HCT116 (cell line): ENCODE data around the gene NOL3. TPM values are rescaled to one million over a fixed set of nuclear protein-coding genes. Genes with fewer than 3 reads are reported as not detected.

Experiments used
- ATAC-seq: fragments of 200-7000 bp; cut with Tn5 transposase; 2 replicates; pipeline ENCODE4 v1.9.1; 2020; ENCODE audit warnings: mild to moderate bottlenecking, moderate library complexity
- BruUV-seq: library from RNA; stranded (reverse); fragments of 400-500 nt; replicated peaks from 2 replicates; lab custom pipeline; 2021; lab: Mats Ljungman, UMichigan
- CTCF ChIA-PET: fragments of 300-600 bp; sonication (Branson Sonifier 250); formaldehyde crosslinking; loops from one replicate; lab custom pipeline; 2021; ENCODE audit warnings: antibody characterized with exemption; lab: Charles Lee
- POLR2A ChIA-PET: fragments of 300-600, 350-600 bp; sonication (Branson Sonifier 250); formaldehyde crosslinking; loops from one replicate; lab custom pipeline; 2021; ENCODE audit warnings: antibody characterized with exemption; lab: Charles Lee
- RAD21 ChIA-PET, 2 experiments: fragments of 300-600 bp; sonication (Branson Sonifier 250); formaldehyde crosslinking; loops; one replicate each; lab custom pipeline; 2023; ENCODE audit warnings: low total read pairs in 2 of 2; ENCODE audit not compliant: uncharacterized antibody in 2 of 2, unreplicated experiment in 2 of 2, low non-redundant PET in 1 of 2; lab: Charles Lee
- DNase-seq: peaks from one replicate; pipeline ENCODE4 v3.0.0-alpha.2; 2010; ENCODE audit warnings: low read depth, low spot score
- H2AFZ ChIP-seq: fragments of 200-600 bp; shearing (Covaris generic), sonication (generic); 2 replicates; pipeline ENCODE4 v1.6.1; 2017; ENCODE audit warnings: low read depth, mixed run types, mixed read lengths, antibody characterized with exemption, low read length; ENCODE audit not compliant: poor library complexity, severe bottlenecking
- H3K27ac ChIP-seq: 2 replicates; pipeline ENCODE4 v1.5.1; 2012; ENCODE audit warnings: low read depth, low read length
- H3K27me3 ChIP-seq: fragments of 200-600 bp; sonication (generic); 2 replicates; pipeline ENCODE4 v1.6.1; 2016; ENCODE audit warnings: mixed run types, low read length, mixed read lengths; ENCODE audit not compliant: insufficient read depth
- H3K36me3 ChIP-seq, 2 experiments: fragments of 200-500 bp in 1 of 2; fragments of 200-600 bp in 1 of 2; sonication (Bioruptor generic) in 1 of 2; sonication (generic) in 1 of 2; 2 replicates each; pipeline versions ENCODE4 v1.5.1 to v1.6.1; 2014 to 2016; ENCODE audit warnings: low read length in 2 of 2, inconsistent platforms in 1 of 2, mixed read lengths in 1 of 2, mixed run types in 1 of 2; ENCODE audit not compliant: insufficient read depth in 2 of 2, control insufficient read depth in 1 of 2
- H3K4me1 ChIP-seq, 2 experiments: fragments of 200-600 bp in 1 of 2; sonication (generic) in 1 of 2; 2 replicates each; pipeline versions ENCODE4 v1.5.1 to v1.6.1; 2012 to 2017; ENCODE audit warnings: low read length in 2 of 2, inconsistent platforms in 1 of 2, mild to moderate bottlenecking in 1 of 2, mixed read lengths in 1 of 2, mixed run types in 1 of 2, moderate library complexity in 1 of 2; ENCODE audit not compliant: insufficient read depth in 2 of 2, control insufficient read depth in 1 of 2
- H3K4me2 ChIP-seq: fragments of 200-600 bp; sonication (generic); 2 replicates; pipeline ENCODE4 v1.6.1; 2017; ENCODE audit warnings: mixed run types, low read length, mixed read lengths
- H3K4me3 ChIP-seq, 2 experiments: fragments of 200-600 bp in 1 of 2; sonication (generic) in 1 of 2; replicated peaks in 1 of 2; 2 replicates each; pipeline ENCODE4 v1.5.1; 2011 to 2016; ENCODE audit warnings: low read length in 2 of 2, control low read depth in 1 of 2, low read depth in 1 of 2, mild to moderate bottlenecking in 1 of 2, mixed read lengths in 1 of 2, mixed run types in 1 of 2
- H3K79me2 ChIP-seq: fragments of 200-600 bp; sonication (generic); 2 replicates; pipeline ENCODE4 v1.6.1; 2017; ENCODE audit warnings: mild to moderate bottlenecking, mixed run types, low read length, moderate library complexity, mixed read lengths; ENCODE audit not compliant: insufficient read depth
- H3K9ac ChIP-seq: fragments of 200-600 bp; sonication (generic); 2 replicates; pipeline ENCODE4 v1.6.1; 2016; ENCODE audit warnings: low read length, mixed read lengths
- H3K9me2 ChIP-seq: fragments of 200-600 bp; sonication (generic), shearing (Covaris generic); 2 replicates; pipeline ENCODE4 v1.6.1; 2017; ENCODE audit warnings: mixed run types, mild to moderate bottlenecking, moderate library complexity; ENCODE audit not compliant: insufficient read depth
- H3K9me3 ChIP-seq, 2 experiments: fragments of 200-500 bp in 1 of 2; fragments of 200-600 bp in 1 of 2; sonication (Bioruptor generic) in 1 of 2; sonication (generic) in 1 of 2; 2 replicates each; pipeline ENCODE4 v1.6.1; 2014 to 2017; ENCODE audit warnings: low read length in 2 of 2, mixed read lengths in 2 of 2, inconsistent platforms in 1 of 2, low read depth in 1 of 2, mild to moderate bottlenecking in 1 of 2, mixed run types in 1 of 2, moderate library complexity in 1 of 2; ENCODE audit not compliant: control insufficient read depth in 1 of 2, insufficient read depth in 1 of 2
- H4K20me1 ChIP-seq: fragments of 200-600 bp; sonication (generic), shearing (Covaris generic); 2 replicates; pipeline ENCODE4 v1.6.1; 2017; ENCODE audit warnings: mixed run types, mild to moderate bottlenecking, moderate library complexity; ENCODE audit not compliant: insufficient read depth
- ELF1 ChIP-seq: IDR thresholded peaks from 2 replicates; pipeline ENCODE4 v1.6.1; 2012; ENCODE audit warnings: low read depth, borderline replicate concordance
- EZH2phosphoT487 ChIP-seq: fragments of 200-600 bp; IDR thresholded peaks from 2 replicates; pipeline ENCODE4 v1.6.1; 2018; ENCODE audit warnings: antibody characterized with exemption, borderline replicate concordance
- JUND ChIP-seq: IDR thresholded peaks from 2 replicates; pipeline ENCODE4 v1.6.1; 2012
- POLR2AphosphoS5 ChIP-seq: IDR thresholded peaks from 2 replicates; pipeline ENCODE4 v1.6.1; 2011; ENCODE audit warnings: mild to moderate bottlenecking, low read depth, low read length, moderate library complexity
- ZFX ChIP-seq: fragments of 450-650 bp; IDR thresholded peaks from 2 replicates; pipeline ENCODE4 v1.6.1; 2017
- intact Hi-C: fragments of 100-400 bp; cut with micrococcal nuclease; formaldehyde crosslinking; loops from 2 replicates; pipeline ENCODE4 v1.10.0; 2022
- total RNA-seq: library from RNA; stranded (reverse); gene quantifications from one replicate; pipeline ENCODE4 v1.2.1, GENCODE V29; 2021; ENCODE audit not compliant: unreplicated experiment
- TF ChIP-seq, protein P1 (sequence below): IDR thresholded peaks from 2 replicates; pipeline ENCODE4 v1.6.1; 2012

Gene NOL3
- total RNA-seq, 1 experiment from 2014 or later, result 54.0 TPM

DNA sequence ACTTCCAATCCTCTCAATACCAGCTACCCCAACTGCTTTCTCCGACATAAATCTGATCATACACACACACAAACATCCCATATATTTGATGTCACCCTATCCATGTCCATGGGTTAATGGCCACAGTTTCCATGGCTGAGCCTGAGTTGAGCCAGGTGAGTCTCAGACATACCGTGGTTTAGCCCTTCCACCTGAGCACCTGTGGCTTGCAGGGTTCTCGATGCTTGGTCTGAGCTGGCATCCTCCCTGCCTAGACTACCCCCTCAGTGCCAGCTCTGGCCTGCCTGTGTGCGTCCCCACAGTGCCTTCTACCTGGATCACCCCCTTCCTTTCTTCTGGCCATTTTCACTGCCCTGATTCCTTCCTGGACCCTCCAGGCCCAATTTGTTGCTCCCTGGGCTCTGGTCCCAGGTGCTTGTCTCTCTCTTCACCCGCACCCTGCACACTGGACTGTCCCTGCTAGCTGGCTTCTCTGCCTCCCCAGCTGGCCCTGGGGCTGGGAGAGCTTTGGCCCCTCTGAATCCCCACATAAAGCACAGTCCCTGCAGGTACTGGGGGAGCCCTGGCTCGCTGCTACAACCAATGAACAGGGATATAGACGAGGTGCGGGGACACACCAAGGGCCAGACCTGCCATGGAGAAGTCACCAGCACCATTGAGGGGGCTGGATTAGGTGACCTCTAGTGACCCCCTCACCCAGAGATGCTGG, 35.9 kb downstream of the NOL3 start:
- BruUV-seq, result no TSS peak
- intact Hi-C loops, result no loop called here
- no peaks in the 10 kb centered on the region for H4K20me1 ChIP-seq
- H3K79me2 ChIP-seq, result no peaks in the 10 kb centered on the region
- no peaks in the 10 kb centered on the region for H3K9me3 ChIP-seq
- H3K9ac ChIP-seq, result no peak overlapping the region
- H3K36me3 ChIP-seq, result peaks cover 11 to 14% of the 10 kb centered on the region in 2 experiments; a peak in 3 of 4 replicates
- no peaks in the 10 kb centered on the region for H3K9me2 ChIP-seq
- POLR2A ChIA-PET, result no interaction called here
- TF ChIP-seq POLR2AphosphoS5 (peak; percentile 46), JUND (no peak)
- TF ChIP-seq, all 23 proteins: peak for 1
- RAD21 ChIA-PET, result no interaction called here
- Histone ChIP-seq H3K4me2 (no peak overlapping the region; the same call in 1 of the 2 replicates), H3K4me3 (no peak overlapping the region), H3K27ac (no peak overlapping the region), H3K27me3 (no peaks in the 10 kb centered on the region), H3K4me1 (peaks cover 11 to 25% of the 10 kb centered on the region in 2 experiments), H2AFZ (no peak overlapping the region)
- DNase-seq (no peak), ATAC-seq (no peak)
- CTCF ChIA-PET, result interaction anchor here (1.8 kb wide), 1 partner anchor 8 kb away, joined by 7 read pairs; no protein-coding TSS in a partner anchor

DNA sequence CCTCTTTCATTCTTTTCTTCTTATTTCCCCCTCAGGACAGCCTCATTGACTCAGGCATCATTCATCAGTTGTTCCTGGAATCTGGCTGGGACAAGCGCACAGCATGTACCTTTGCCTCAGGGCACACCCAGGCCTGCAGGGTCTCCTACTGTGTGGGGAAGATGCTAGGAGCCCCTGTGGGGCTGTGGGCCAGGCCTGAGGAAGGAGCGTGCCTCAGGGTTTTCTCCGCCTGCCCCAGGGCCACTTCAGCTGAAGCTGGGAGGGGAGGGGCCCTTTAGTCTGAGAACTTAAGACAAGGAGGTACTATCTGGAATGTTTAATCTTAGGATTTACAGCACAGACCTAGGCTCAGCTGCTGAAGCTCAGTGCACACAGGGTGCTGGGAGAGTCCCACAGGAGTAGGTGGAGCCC, 36.5 kb downstream of the NOL3 start:
- peak overlapping the region; percentile 38; the same call in 1 of the 2 replicates for H3K27ac ChIP-seq
- no TSS peak for BruUV-seq
- no peak overlapping the region; the same call in 1 of the 2 replicates for H3K9ac ChIP-seq

More for the DNA sequence above, 36.5 kb downstream of the NOL3 start:
- no peaks in the 10 kb centered on the region for H4K20me1 ChIP-seq
- ATAC-seq (peak; percentile 28; the same call in 1 of the 2 replicates), DNase-seq (no peak)
- H3K4me2 ChIP-seq, result peak overlapping the region; percentile 62
- H3K4me1 ChIP-seq, result peaks cover 11 to 25% of the 10 kb centered on the region in 2 experiments
- no peak overlapping the region for H3K4me3 ChIP-seq
- H3K9me3 ChIP-seq, result no peaks in the 10 kb centered on the region
- ChIA-PET POLR2A (no interaction called here), CTCF (interaction anchor here (1.8 kb wide), 1 partner anchor 9 kb away, joined by 7 read pairs; no protein-coding TSS in a partner anchor), RAD21 (no interaction called here)
- no peaks in the 10 kb centered on the region for H3K9me2 ChIP-seq
- no peak overlapping the region for H2AFZ ChIP-seq
- TF ChIP-seq ELF1, result no peak
- TF ChIP-seq ZFX, result no peak
- TF ChIP-seq EZH2phosphoT487, result no peak
- TF ChIP-seq, protein P1, sequence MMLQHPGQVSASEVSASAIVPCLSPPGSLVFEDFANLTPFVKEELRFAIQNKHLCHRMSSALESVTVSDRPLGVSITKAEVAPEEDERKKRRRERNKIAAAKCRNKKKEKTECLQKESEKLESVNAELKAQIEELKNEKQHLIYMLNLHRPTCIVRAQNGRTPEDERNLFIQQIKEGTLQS, result no peak
- peaks cover 8 to 12% of the 10 kb centered on the region in 2 experiments; a peak in 3 of 4 replicates for H3K36me3 ChIP-seq
- H3K27me3 ChIP-seq, result no peaks in the 10 kb centered on the region
- intact Hi-C loops, result no loop called here
- H3K79me2 ChIP-seq, result no peaks in the 10 kb centered on the region
